PC-3 (cell line): ENCODE results near the gene RTCB. TPM values are rescaled to one million over a fixed set of nuclear protein-coding genes. Genes with fewer than 3 reads are reported as not detected.
"Not testable (repeated sequence)": the region's sequence is repeated elsewhere in the genome, so short reads cannot be mapped to it uniquely, and the experiment has no call there.

ENCODE experiments used
- ATAC-seq: fragments of 200-7000 bp; cut with Tn5 transposase; 2 replicates; pipeline ENCODE4 v1.9.1; 2020; ENCODE audit warnings: mild to moderate bottlenecking, moderate library complexity
- BruUV-seq: library from RNA; stranded (reverse); fragments of 400-500 nt; replicated peaks from 2 replicates; lab custom pipeline; 2021; lab: Mats Ljungman, UMichigan
- CTCF ChIA-PET: fragments of 300-600 bp; sonication (Branson Sonifier 250); formaldehyde crosslinking; loops from one replicate; lab custom pipeline; 2022; ENCODE audit warnings: antibody characterized with exemption; lab: Charles Lee
- POLR2A ChIA-PET: fragments of 300-600 bp; sonication (Branson Sonifier 250); formaldehyde crosslinking; loops from one replicate; lab custom pipeline; 2022; ENCODE audit warnings: antibody characterized with exemption; ENCODE audit not compliant: unreplicated experiment; lab: Charles Lee
- DNase-seq: peaks from one replicate; pipeline ENCODE4 v3.0.0-alpha.2; 2015
- H2AFZ ChIP-seq: fragments of 300-600 bp; sonication (generic); 2 replicates; pipeline ENCODE4 v1.6.0; 2016; ENCODE audit warnings: antibody characterized with exemption, low read length
- H3F3A ChIP-seq: fragments of 300-600 bp; sonication (generic); one replicate; pipeline ENCODE4 v1.6.0; 2017; ENCODE audit warnings: antibody characterized with exemption, low read length, control low read depth, mild to moderate bottlenecking; ENCODE audit not compliant: unreplicated experiment
- H3K27ac ChIP-seq: fragments of 300-600 bp; sonication (generic); 2 replicates; pipeline ENCODE4 v1.5.1; 2016; ENCODE audit warnings: mild to moderate bottlenecking, low read length
- H3K27me3 ChIP-seq: fragments of 300-600 bp; sonication (generic); 2 replicates; pipeline ENCODE4 v1.6.1; 2016; ENCODE audit warnings: low read length, mixed read lengths
- H3K36me3 ChIP-seq: fragments of 300-600 bp; sonication (generic); 2 replicates; pipeline ENCODE4 v1.6.1; 2016; ENCODE audit warnings: low read depth, mixed run types, low read length, mixed read lengths
- H3K4me1 ChIP-seq: fragments of 300-600 bp; sonication (generic); 2 replicates; pipeline ENCODE4 v1.5.1; 2016; ENCODE audit warnings: low read length; ENCODE audit not compliant: insufficient read depth
- H3K4me2 ChIP-seq: fragments of 300-600 bp; sonication (generic); 2 replicates; pipeline ENCODE4 v1.6.0; 2016; ENCODE audit warnings: low read length
- H3K4me3 ChIP-seq: fragments of 300-600 bp; sonication (generic); 2 replicates; pipeline ENCODE4 v1.5.1; 2016; ENCODE audit warnings: mild to moderate bottlenecking, low read length, mixed read lengths
- H3K79me2 ChIP-seq: fragments of 300-600 bp; sonication (generic); 2 replicates; pipeline ENCODE4 v1.6.1; 2017; ENCODE audit warnings: low read length, mixed read lengths
- H3K9ac ChIP-seq: fragments of 300-600 bp; sonication (generic); 2 replicates; pipeline ENCODE4 v1.6.0; 2016; ENCODE audit warnings: mild to moderate bottlenecking, low read length
- H3K9me2 ChIP-seq: fragments of 300-600 bp; sonication (generic); replicated peaks from 2 replicates; pipeline ENCODE4 v1.6.1; 2016; ENCODE audit warnings: mixed run types, low read length, mixed read lengths
- H3K9me3 ChIP-seq: fragments of 300-600 bp; sonication (generic); 2 replicates; pipeline ENCODE4 v1.6.1; 2016; ENCODE audit warnings: low read length, mixed read lengths
- H4K20me1 ChIP-seq: fragments of 300-600 bp; sonication (generic); 2 replicates; pipeline ENCODE4 v1.6.1; 2016; ENCODE audit warnings: low read length, mixed read lengths
- EZH2 ChIP-seq: fragments of 300-600 bp; sonication (generic); IDR thresholded peaks from one replicate; pipeline ENCODE4 v1.6.1; 2017; ENCODE audit warnings: antibody characterized with exemption, mild to moderate bottlenecking, low read length; ENCODE audit not compliant: unreplicated experiment
- EZH2phosphoT487 ChIP-seq: fragments of 300-600 bp; sonication (generic); IDR thresholded peaks from 2 replicates; pipeline ENCODE4 v1.6.1; 2018; ENCODE audit warnings: mild to moderate bottlenecking, antibody characterized with exemption, low read length, borderline replicate concordance
- intact Hi-C: fragments of 100-400 bp; cut with micrococcal nuclease; formaldehyde crosslinking; loops from 2 replicates; pipeline ENCODE4 v1.9.0; 2023
- total RNA-seq: library from RNA; depleted of rRNA; stranded (reverse); fragments of >200 nt; gene quantifications from 2 replicates; pipeline ENCODE4 v1.2.3, GENCODE V29; 2014
- TF ChIP-seq, protein P1 (sequence below): fragments of 300-600 bp; sonication (generic); conservative IDR thresholded peaks from 2 replicates; pipeline ENCODE4 v1.5.1; 2017; ENCODE audit warnings: antibody characterized with exemption, low read depth, mild to moderate bottlenecking, low read length

Gene RTCB
- total RNA-seq, 1 experiment from 2014 or later = 146 TPM

- no peak for TF ChIP-seq EZH2phosphoT487
- TF ChIP-seq EZH2 = no peak
- TF ChIP-seq, protein P1, sequence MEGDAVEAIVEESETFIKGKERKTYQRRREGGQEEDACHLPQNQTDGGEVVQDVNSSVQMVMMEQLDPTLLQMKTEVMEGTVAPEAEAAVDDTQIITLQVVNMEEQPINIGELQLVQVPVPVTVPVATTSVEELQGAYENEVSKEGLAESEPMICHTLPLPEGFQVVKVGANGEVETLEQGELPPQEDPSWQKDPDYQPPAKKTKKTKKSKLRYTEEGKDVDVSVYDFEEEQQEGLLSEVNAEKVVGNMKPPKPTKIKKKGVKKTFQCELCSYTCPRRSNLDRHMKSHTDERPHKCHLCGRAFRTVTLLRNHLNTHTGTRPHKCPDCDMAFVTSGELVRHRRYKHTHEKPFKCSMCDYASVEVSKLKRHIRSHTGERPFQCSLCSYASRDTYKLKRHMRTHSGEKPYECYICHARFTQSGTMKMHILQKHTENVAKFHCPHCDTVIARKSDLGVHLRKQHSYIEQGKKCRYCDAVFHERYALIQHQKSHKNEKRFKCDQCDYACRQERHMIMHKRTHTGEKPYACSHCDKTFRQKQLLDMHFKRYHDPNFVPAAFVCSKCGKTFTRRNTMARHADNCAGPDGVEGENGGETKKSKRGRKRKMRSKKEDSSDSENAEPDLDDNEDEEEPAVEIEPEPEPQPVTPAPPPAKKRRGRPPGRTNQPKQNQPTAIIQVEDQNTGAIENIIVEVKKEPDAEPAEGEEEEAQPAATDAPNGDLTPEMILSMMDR = no peak
- Histone ChIP-seq H3K4me2 (no peak overlapping the region), H3K79me2 (no peaks in the 10 kb centered on the region), H3K4me3 (no peak overlapping the region), H3K36me3 (no peaks in the 10 kb centered on the region), H3K9ac (no peak overlapping the region), H3K4me1 (no peaks in the 10 kb centered on the region), H3K27me3 (no peaks in the 10 kb centered on the region), H3K27ac (no peak overlapping the region), H3K9me2 (no peaks in the 10 kb centered on the region), H3K9me3 (no peaks in the 10 kb centered on the region), H2AFZ (no peak overlapping the region), H4K20me1 (no peaks in the 10 kb centered on the region), H3F3A (no peaks in the 10 kb centered on the region)
- BruUV-seq = no TSS peak
- no peak for DNase-seq
- CTCF ChIA-PET = no interaction called here
- intact Hi-C loops = no loop called here
- POLR2A ChIA-PET = no interaction called here
- ATAC-seq = no peak
These were observed 58.2 kb downstream of the RTCB start for GRCh38 chr22:32353840-32354239.

DNA sequence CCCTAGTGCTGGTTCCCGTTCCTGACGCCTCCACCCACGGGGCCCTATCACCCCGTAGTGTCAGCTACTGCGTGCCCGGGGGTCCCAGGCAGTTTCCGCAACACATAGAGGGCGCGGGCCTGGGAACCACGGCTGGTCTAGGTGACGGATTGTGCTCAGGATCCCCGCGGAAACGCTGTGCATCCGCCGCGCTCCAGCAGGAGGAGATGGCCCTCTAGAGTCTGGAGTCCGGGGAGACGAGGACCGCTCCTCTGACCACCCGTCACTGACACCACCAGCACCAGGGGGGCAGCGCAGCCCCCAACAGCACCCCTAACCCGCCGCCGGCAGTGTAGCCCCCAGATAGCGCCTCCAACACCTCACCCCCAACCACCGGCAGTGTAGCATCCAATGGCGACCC lies 58.8 kb downstream of the RTCB start:
- POLR2A ChIA-PET = no interaction called here
- no TSS peak for BruUV-seq
- H3K4me3 ChIP-seq = no peak overlapping the region
- H3F3A ChIP-seq = no peaks in the 10 kb centered on the region
- intact Hi-C loops = no loop called here
- CTCF ChIA-PET = no interaction called here
- DNase-seq (no peak), ATAC-seq (no peak)
- H3K27ac ChIP-seq = no peak overlapping the region
- no peaks in the 10 kb centered on the region for H3K27me3 ChIP-seq
- no peaks in the 10 kb centered on the region for H3K4me1 ChIP-seq
- no peak overlapping the region for H3K4me2 ChIP-seq
- H3K36me3 ChIP-seq = no peaks in the 10 kb centered on the region
- H3K9ac ChIP-seq = no peak overlapping the region
- H4K20me1 ChIP-seq = no peaks in the 10 kb centered on the region
- no peak overlapping the region for H2AFZ ChIP-seq
- H3K9me3 ChIP-seq = no peaks in the 10 kb centered on the region
- TF ChIP-seq, protein P1 = no peak
- TF ChIP-seq EZH2phosphoT487 (no peak), EZH2 (no peak)
- H3K79me2 ChIP-seq = no peaks in the 10 kb centered on the region
- no peaks in the 10 kb centered on the region for H3K9me2 ChIP-seq

- POLR2A ChIA-PET = no interaction called here
- ATAC-seq (no peak), DNase-seq (no peak)
- Histone ChIP-seq H3K36me3 (no peaks in the 10 kb centered on the region), H3K4me3 (no peak overlapping the region), H3K4me2 (no peak overlapping the region), H3K9me3 (no peaks in the 10 kb centered on the region), H3K27ac (no peak overlapping the region), H3K27me3 (no peaks in the 10 kb centered on the region), H3K9me2 (no peaks in the 10 kb centered on the region), H4K20me1 (no peaks in the 10 kb centered on the region), H3K4me1 (no peaks in the 10 kb centered on the region), H3F3A (no peaks in the 10 kb centered on the region), H2AFZ (no peak overlapping the region), H3K79me2 (no peaks in the 10 kb centered on the region), H3K9ac (no peak overlapping the region)
- TF ChIP-seq, protein P1 = no peak
- TF ChIP-seq EZH2phosphoT487 (no peak), EZH2 (no peak)
- intact Hi-C loops = no loop called here
- no TSS peak for BruUV-seq
- CTCF ChIA-PET = no interaction called here
These were observed 59.4 kb downstream of the RTCB start for GRCh38 chr22:32352681-32353080.

DNA sequence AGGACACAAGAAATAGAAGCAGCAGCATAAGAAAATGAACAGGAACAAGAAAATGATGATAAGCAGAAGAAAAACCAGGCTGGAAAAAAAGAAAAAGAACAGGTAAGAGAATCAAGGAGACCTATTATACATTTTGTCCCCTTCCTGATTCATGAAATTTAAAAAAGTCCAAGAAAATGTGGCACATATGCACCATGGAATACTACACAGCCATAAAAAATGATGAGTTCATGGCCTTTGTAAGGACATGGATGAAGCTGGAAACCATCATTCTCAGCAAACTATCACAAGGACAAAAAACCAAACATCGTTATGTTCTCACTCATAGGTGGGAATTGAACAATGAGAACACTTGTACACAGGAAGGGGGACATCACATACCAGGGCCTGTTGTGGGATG lies 60.2 kb downstream of the RTCB start:
- H3K27ac ChIP-seq, H3K27me3 ChIP-seq, H3K79me2 ChIP-seq, H3F3A ChIP-seq, H2AFZ ChIP-seq, H3K36me3 ChIP-seq, CTCF ChIA-PET, intact Hi-C loops, H3K9me2 ChIP-seq, H3K4me2 ChIP-seq, H3K9me3 ChIP-seq, H3K9ac ChIP-seq, H4K20me1 ChIP-seq, H3K4me1 ChIP-seq, BruUV-seq, ATAC-seq, POLR2A ChIA-PET, H3K4me3 ChIP-seq, DNase-seq: not testable (repeated sequence)
